Activated CD8-positive, alpha-beta T cell treated with anti-CD3 and anti-CD28 coated beads for 36 hours (primary cell): Measurements from ENCODE around the gene RFXANK. TPM values are rescaled to one million over a fixed set of nuclear protein-coding genes. Genes with fewer than 3 reads are reported as not detected.

ENCODE experiments used
- ATAC-seq: fragments of 200-7000 bp; cut with Tn5 transposase; one replicate; pipeline ENCODE4 v1.10.0; 2021; ENCODE audit warnings: mild to moderate bottlenecking, moderate library complexity
- CTCF ChIA-PET: fragments of 350-600 bp; sonication (Branson Sonifier 250); formaldehyde crosslinking; loops from one replicate; lab custom pipeline; 2021; ENCODE audit warnings: antibody characterized with exemption; lab: Charles Lee
- POLR2A ChIA-PET: fragments of 350-600 bp; sonication (Branson Sonifier 250); formaldehyde crosslinking; loops from one replicate; lab custom pipeline; 2021; ENCODE audit warnings: antibody characterized with exemption; lab: Charles Lee
- DNase-seq: peaks from one replicate; pipeline ENCODE4 v3.0.0-alpha.2; 2020
- H3K27ac Mint-ChIP-seq: one replicate; pipeline ENCODE4 v1.8.0; 2021; ENCODE audit warnings: mild to moderate bottlenecking, mixed read lengths
- H3K27me3 Mint-ChIP-seq: one replicate; pipeline ENCODE4 v1.8.0; 2021; ENCODE audit warnings: mixed read lengths
- H3K36me3 Mint-ChIP-seq: one replicate; pipeline ENCODE4 v1.8.0; 2021; ENCODE audit warnings: low read depth, mixed read lengths
- H3K4me1 Mint-ChIP-seq: one replicate; pipeline ENCODE4 v1.8.0; 2021; ENCODE audit warnings: low read depth, mixed read lengths
- H3K4me3 Mint-ChIP-seq: one replicate; pipeline ENCODE4 v1.8.0; 2021; ENCODE audit warnings: mild to moderate bottlenecking, moderate library complexity, mixed read lengths
- H3K9me3 Mint-ChIP-seq: one replicate; pipeline ENCODE4 v1.8.0; 2021; ENCODE audit warnings: mixed read lengths
- intact Hi-C: fragments of 100-400 bp; cut with micrococcal nuclease; formaldehyde crosslinking; loops from one replicate; pipeline ENCODE4 v1.10.0; 2022
- total RNA-seq, 2 experiments: library from RNA; stranded (reverse); gene quantifications; one replicate each; pipeline ENCODE4 v1.2.3, GENCODE V29; 2021
- TF ChIP-seq, protein P1 (sequence below): fragments of 200-600 bp; IDR thresholded peaks from one replicate; pipeline ENCODE4 v1.8.0; 2022; ENCODE audit warnings: antibody characterized with exemption, mild to moderate bottlenecking

The RFXANK gene
- total RNA-seq, 2 experiments from 2014 or later = 61.4 to 68.5 TPM

DNA sequence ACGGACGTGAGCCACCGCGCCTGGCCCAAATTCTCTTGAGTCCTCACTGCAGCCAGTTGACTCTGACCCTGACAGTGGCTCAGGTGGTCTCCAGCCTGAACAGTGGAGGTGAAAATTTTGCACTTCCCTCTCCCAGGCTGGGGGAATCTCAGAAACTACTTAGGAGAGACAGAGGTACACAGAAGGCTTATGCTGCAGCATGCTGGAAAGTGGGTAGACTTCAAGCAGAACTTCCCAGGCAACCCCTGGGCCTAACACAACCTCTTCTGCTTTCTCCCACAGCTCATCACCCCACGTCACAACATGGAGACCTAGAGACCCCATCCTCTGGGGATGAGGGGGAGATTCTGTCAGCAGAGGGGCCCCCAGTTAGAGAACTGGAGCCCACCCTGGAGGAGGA is 34.1 kb downstream of the RFXANK start:
- TF ChIP-seq, protein P1, sequence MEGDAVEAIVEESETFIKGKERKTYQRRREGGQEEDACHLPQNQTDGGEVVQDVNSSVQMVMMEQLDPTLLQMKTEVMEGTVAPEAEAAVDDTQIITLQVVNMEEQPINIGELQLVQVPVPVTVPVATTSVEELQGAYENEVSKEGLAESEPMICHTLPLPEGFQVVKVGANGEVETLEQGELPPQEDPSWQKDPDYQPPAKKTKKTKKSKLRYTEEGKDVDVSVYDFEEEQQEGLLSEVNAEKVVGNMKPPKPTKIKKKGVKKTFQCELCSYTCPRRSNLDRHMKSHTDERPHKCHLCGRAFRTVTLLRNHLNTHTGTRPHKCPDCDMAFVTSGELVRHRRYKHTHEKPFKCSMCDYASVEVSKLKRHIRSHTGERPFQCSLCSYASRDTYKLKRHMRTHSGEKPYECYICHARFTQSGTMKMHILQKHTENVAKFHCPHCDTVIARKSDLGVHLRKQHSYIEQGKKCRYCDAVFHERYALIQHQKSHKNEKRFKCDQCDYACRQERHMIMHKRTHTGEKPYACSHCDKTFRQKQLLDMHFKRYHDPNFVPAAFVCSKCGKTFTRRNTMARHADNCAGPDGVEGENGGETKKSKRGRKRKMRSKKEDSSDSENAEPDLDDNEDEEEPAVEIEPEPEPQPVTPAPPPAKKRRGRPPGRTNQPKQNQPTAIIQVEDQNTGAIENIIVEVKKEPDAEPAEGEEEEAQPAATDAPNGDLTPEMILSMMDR = no peak
- Mint-ChIP-seq H3K4me1 (peaks cover 2% of the 10 kb centered on the region), H3K9me3 (no peaks in the 10 kb centered on the region), H3K4me3 (no peak overlapping the region), H3K27ac (no peak overlapping the region), H3K27me3 (peaks cover 10% of the 10 kb centered on the region), H3K36me3 (no peaks in the 10 kb centered on the region)
- POLR2A ChIA-PET = interaction anchor here (1.2 kb wide), 2 partner anchors 24 to 55 kb away, joined by 3 read pairs; no protein-coding TSS in a partner anchor
- ATAC-seq = no peak
- intact Hi-C loops = loop anchor here (5.0 kb wide), 1 partner anchor 79 kb away; no protein-coding TSS in a partner anchor
- CTCF ChIA-PET = interaction anchor here (0.9 to 2.7 kb wide), 5 partner anchors 21 to 83 kb away, joined by 3 to 12 read pairs (median 5); no protein-coding TSS in a partner anchor
- no peak for DNase-seq

DNA sequence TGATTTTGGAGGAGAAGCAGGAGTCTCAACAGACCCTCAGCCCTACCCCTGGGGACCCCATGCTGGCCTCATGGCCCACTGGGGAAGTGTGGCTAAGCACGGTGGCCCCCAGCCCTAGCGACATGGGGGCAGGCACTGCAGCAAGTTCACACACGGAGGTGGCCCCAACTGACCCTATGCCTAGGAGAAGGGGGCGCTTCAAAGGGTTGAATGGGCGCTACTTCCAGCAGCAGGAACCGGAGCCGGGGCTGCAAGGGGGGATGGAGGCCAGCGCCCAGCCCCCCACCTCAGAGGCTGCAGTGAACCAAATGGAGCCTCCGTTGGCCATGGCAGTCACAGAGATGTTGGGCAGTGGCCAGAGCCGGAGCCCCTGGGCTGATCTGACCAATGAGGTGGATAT is 34.6 kb downstream of the RFXANK start:
- no peak overlapping the region for H3K27ac Mint-ChIP-seq
- no peak overlapping the region for H3K4me3 Mint-ChIP-seq
- intact Hi-C loops = loop anchor here (5.0 kb wide), 1 partner anchor 79 kb away; no protein-coding TSS in a partner anchor
- H3K27me3 Mint-ChIP-seq = peaks cover 10% of the 10 kb centered on the region
- ChIA-PET POLR2A (interaction anchor here (1.2 kb wide), 1 partner anchor 54 kb away, joined by 3 read pairs; no protein-coding TSS in a partner anchor), CTCF (interaction anchor here (0.9 kb wide), 1 partner anchor 11 kb away, joined by 3 read pairs; no protein-coding TSS in a partner anchor)
- no peaks in the 10 kb centered on the region for H3K36me3 Mint-ChIP-seq
- DNase-seq = no peak
- peaks cover 2% of the 10 kb centered on the region for H3K4me1 Mint-ChIP-seq
- no peaks in the 10 kb centered on the region for H3K9me3 Mint-ChIP-seq
- ATAC-seq = no peak
- TF ChIP-seq, protein P1 = no peak

DNA sequence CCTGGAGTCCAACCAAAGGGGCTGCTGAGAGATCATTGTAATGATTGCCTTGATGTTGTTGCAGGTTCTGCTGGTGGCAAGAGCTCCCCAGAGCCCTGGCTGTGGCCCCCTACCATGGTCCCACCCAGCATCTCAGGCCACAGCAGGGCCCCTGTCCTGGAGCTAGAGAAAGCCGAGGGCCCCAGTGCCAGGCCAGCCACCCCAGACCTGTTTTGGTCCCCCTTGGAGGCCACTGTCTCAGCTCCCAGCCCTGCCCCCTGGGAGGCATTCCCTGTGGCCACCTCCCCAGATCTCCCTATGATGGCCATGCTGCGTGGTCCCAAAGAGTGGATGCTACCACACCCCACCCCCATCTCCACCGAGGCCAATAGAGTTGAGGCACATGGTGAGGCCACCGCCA is 35.2 kb downstream of the RFXANK start:
- H3K36me3 Mint-ChIP-seq = no peaks in the 10 kb centered on the region
- ChIA-PET POLR2A (interaction anchor here (1.2 kb wide), 1 partner anchor 54 kb away, joined by 3 read pairs; no protein-coding TSS in a partner anchor), CTCF (interaction anchor here (0.9 kb wide), 1 partner anchor 11 kb away, joined by 3 read pairs; no protein-coding TSS in a partner anchor)
- DNase-seq (no peak), ATAC-seq (no peak)
- H3K27me3 Mint-ChIP-seq = peaks cover 10% of the 10 kb centered on the region
- H3K27ac Mint-ChIP-seq = no peak overlapping the region
- no peaks in the 10 kb centered on the region for H3K9me3 Mint-ChIP-seq
- H3K4me1 Mint-ChIP-seq = peaks cover 2% of the 10 kb centered on the region
- TF ChIP-seq, protein P1 = no peak
- intact Hi-C loops = loop anchor here (5.0 kb wide), 1 partner anchor 80 kb away; no protein-coding TSS in a partner anchor
- H3K4me3 Mint-ChIP-seq = no peak overlapping the region

DNA sequence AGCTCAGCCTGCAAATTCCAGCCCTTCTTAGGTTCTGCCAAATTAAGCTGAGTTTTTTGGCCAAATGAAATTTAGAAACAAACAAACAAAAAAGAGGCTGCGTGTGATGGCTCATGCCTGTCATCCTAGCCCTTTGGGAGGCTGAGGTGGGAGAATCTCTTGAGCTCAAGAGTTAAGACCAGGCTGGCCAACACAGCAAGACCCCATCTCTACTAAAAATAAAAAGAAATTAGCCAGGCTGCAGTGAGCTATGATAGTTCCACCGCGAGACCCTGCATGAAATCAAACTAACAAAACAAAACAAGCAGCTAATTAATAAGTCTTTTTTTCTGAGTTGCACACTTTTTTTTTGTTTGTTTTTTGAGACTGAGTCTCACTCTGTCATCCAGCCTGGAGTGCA is 37.6 kb downstream of the RFXANK start:
- Mint-ChIP-seq H3K27me3 (peaks cover 7% of the 10 kb centered on the region), H3K9me3 (peaks cover 7% of the 10 kb centered on the region), H3K27ac (no peak overlapping the region), H3K4me1 (peaks cover 2% of the 10 kb centered on the region), H3K36me3 (no peaks in the 10 kb centered on the region), H3K4me3 (no peak overlapping the region)
- DNase-seq (no peak), ATAC-seq (no peak)
- TF ChIP-seq, protein P1 = no peak
- ChIA-PET POLR2A (no interaction called here), CTCF (interaction anchor here (0.7 to 1.5 kb wide), 2 partner anchors 55 to 84 kb away, joined by 3 read pairs; no protein-coding TSS in a partner anchor)
- intact Hi-C loops = loop anchor here (5.0 kb wide), 1 partner anchor 82 kb away; no protein-coding TSS in a partner anchor

DNA sequence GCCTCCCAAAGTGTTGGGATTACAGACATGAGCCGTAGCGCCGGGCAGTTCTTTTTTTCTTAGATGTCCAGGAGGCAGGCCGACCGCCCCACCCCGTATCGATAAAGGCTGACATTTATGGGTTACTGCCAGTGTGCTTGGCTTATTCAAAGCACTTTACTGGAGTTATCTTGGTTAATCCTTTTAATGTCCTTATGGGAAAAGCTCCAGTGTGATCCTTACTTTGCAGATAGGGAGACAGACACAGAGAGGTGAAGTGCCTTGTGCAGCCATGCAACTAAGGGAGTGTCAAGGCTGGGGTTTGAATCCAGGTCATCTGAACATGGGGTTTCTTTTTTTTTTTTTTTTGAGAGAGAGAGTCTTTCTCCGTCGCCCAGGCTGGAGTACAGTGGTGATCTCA is 38.9 kb downstream of the RFXANK start:
- no peaks in the 10 kb centered on the region for H3K36me3 Mint-ChIP-seq
- H3K9me3 Mint-ChIP-seq = peaks cover 10% of the 10 kb centered on the region
- intact Hi-C loops = no loop called here
- H3K4me1 Mint-ChIP-seq = no peaks in the 10 kb centered on the region
- peaks cover 7% of the 10 kb centered on the region for H3K27me3 Mint-ChIP-seq
- DNase-seq = no peak
- TF ChIP-seq, protein P1 = no peak
- CTCF ChIA-PET = no interaction called here
- POLR2A ChIA-PET = no interaction called here
- no peak overlapping the region for H3K27ac Mint-ChIP-seq
- ATAC-seq = no peak
- no peak overlapping the region for H3K4me3 Mint-ChIP-seq
